HCT116 (cell line): ENCODE results near the gene CRTC3. TPM values are rescaled to one million over a fixed set of nuclear protein-coding genes. Genes with fewer than 3 reads are reported as not detected.

Source experiments
- ATAC-seq: fragments of 200-7000 bp; cut with Tn5 transposase; 2 replicates; pipeline ENCODE4 v1.9.1; 2020; ENCODE audit warnings: mild to moderate bottlenecking, moderate library complexity
- BruUV-seq: library from RNA; stranded (reverse); fragments of 400-500 nt; replicated peaks from 2 replicates; lab custom pipeline; 2021; lab: Mats Ljungman, UMichigan
- CTCF ChIA-PET: fragments of 300-600 bp; sonication (Branson Sonifier 250); formaldehyde crosslinking; loops from one replicate; lab custom pipeline; 2021; ENCODE audit warnings: antibody characterized with exemption; lab: Charles Lee
- POLR2A ChIA-PET: fragments of 300-600, 350-600 bp; sonication (Branson Sonifier 250); formaldehyde crosslinking; loops from one replicate; lab custom pipeline; 2021; ENCODE audit warnings: antibody characterized with exemption; lab: Charles Lee
- RAD21 ChIA-PET, 2 experiments: fragments of 300-600 bp; sonication (Branson Sonifier 250); formaldehyde crosslinking; loops; one replicate each; lab custom pipeline; 2023; ENCODE audit warnings: low total read pairs in 2 of 2; ENCODE audit not compliant: uncharacterized antibody in 2 of 2, unreplicated experiment in 2 of 2, low non-redundant PET in 1 of 2; lab: Charles Lee
- DNase-seq: peaks from one replicate; pipeline ENCODE4 v3.0.0-alpha.2; 2010; ENCODE audit warnings: low read depth, low spot score
- H2AFZ ChIP-seq: fragments of 200-600 bp; shearing (Covaris generic), sonication (generic); 2 replicates; pipeline ENCODE4 v1.6.1; 2017; ENCODE audit warnings: low read depth, mixed run types, mixed read lengths, antibody characterized with exemption, low read length; ENCODE audit not compliant: poor library complexity, severe bottlenecking
- H3K27ac ChIP-seq: 2 replicates; pipeline ENCODE4 v1.5.1; 2012; ENCODE audit warnings: low read depth, low read length
- H3K27me3 ChIP-seq: fragments of 200-600 bp; sonication (generic); 2 replicates; pipeline ENCODE4 v1.6.1; 2016; ENCODE audit warnings: mixed run types, low read length, mixed read lengths; ENCODE audit not compliant: insufficient read depth
- H3K36me3 ChIP-seq, 2 experiments: fragments of 200-500 bp in 1 of 2; fragments of 200-600 bp in 1 of 2; sonication (Bioruptor generic) in 1 of 2; sonication (generic) in 1 of 2; 2 replicates each; pipeline versions ENCODE4 v1.5.1 to v1.6.1; 2014 to 2016; ENCODE audit warnings: low read length in 2 of 2, inconsistent platforms in 1 of 2, mixed read lengths in 1 of 2, mixed run types in 1 of 2; ENCODE audit not compliant: insufficient read depth in 2 of 2, control insufficient read depth in 1 of 2
- H3K4me1 ChIP-seq, 2 experiments: fragments of 200-600 bp in 1 of 2; sonication (generic) in 1 of 2; 2 replicates each; pipeline versions ENCODE4 v1.5.1 to v1.6.1; 2012 to 2017; ENCODE audit warnings: low read length in 2 of 2, inconsistent platforms in 1 of 2, mild to moderate bottlenecking in 1 of 2, mixed read lengths in 1 of 2, mixed run types in 1 of 2, moderate library complexity in 1 of 2; ENCODE audit not compliant: insufficient read depth in 2 of 2, control insufficient read depth in 1 of 2
- H3K4me2 ChIP-seq: fragments of 200-600 bp; sonication (generic); 2 replicates; pipeline ENCODE4 v1.6.1; 2017; ENCODE audit warnings: mixed run types, low read length, mixed read lengths
- H3K4me3 ChIP-seq, 2 experiments: fragments of 200-600 bp in 1 of 2; sonication (generic) in 1 of 2; replicated peaks in 1 of 2; 2 replicates each; pipeline ENCODE4 v1.5.1; 2011 to 2016; ENCODE audit warnings: low read length in 2 of 2, control low read depth in 1 of 2, low read depth in 1 of 2, mild to moderate bottlenecking in 1 of 2, mixed read lengths in 1 of 2, mixed run types in 1 of 2
- H3K79me2 ChIP-seq: fragments of 200-600 bp; sonication (generic); 2 replicates; pipeline ENCODE4 v1.6.1; 2017; ENCODE audit warnings: mild to moderate bottlenecking, mixed run types, low read length, moderate library complexity, mixed read lengths; ENCODE audit not compliant: insufficient read depth
- H3K9ac ChIP-seq: fragments of 200-600 bp; sonication (generic); 2 replicates; pipeline ENCODE4 v1.6.1; 2016; ENCODE audit warnings: low read length, mixed read lengths
- H3K9me2 ChIP-seq: fragments of 200-600 bp; sonication (generic), shearing (Covaris generic); 2 replicates; pipeline ENCODE4 v1.6.1; 2017; ENCODE audit warnings: mixed run types, mild to moderate bottlenecking, moderate library complexity; ENCODE audit not compliant: insufficient read depth
- H3K9me3 ChIP-seq, 2 experiments: fragments of 200-500 bp in 1 of 2; fragments of 200-600 bp in 1 of 2; sonication (Bioruptor generic) in 1 of 2; sonication (generic) in 1 of 2; 2 replicates each; pipeline ENCODE4 v1.6.1; 2014 to 2017; ENCODE audit warnings: low read length in 2 of 2, mixed read lengths in 2 of 2, inconsistent platforms in 1 of 2, low read depth in 1 of 2, mild to moderate bottlenecking in 1 of 2, mixed run types in 1 of 2, moderate library complexity in 1 of 2; ENCODE audit not compliant: control insufficient read depth in 1 of 2, insufficient read depth in 1 of 2
- H4K20me1 ChIP-seq: fragments of 200-600 bp; sonication (generic), shearing (Covaris generic); 2 replicates; pipeline ENCODE4 v1.6.1; 2017; ENCODE audit warnings: mixed run types, mild to moderate bottlenecking, moderate library complexity; ENCODE audit not compliant: insufficient read depth
- CEBPB ChIP-seq: IDR thresholded peaks from 2 replicates; pipeline ENCODE4 v1.6.1; 2012; ENCODE audit warnings: low read depth
- EGR1 ChIP-seq: IDR thresholded peaks from 2 replicates; pipeline ENCODE4 v1.6.1; 2012; ENCODE audit warnings: low read depth
- EZH2phosphoT487 ChIP-seq: fragments of 200-600 bp; IDR thresholded peaks from 2 replicates; pipeline ENCODE4 v1.6.1; 2018; ENCODE audit warnings: antibody characterized with exemption, borderline replicate concordance
- JUND ChIP-seq: IDR thresholded peaks from 2 replicates; pipeline ENCODE4 v1.6.1; 2012
- RAD21 ChIP-seq: IDR thresholded peaks from 2 replicates; pipeline ENCODE4 v1.6.1; 2012; ENCODE audit warnings: low read depth, mild to moderate bottlenecking
- REST ChIP-seq: IDR thresholded peaks from 2 replicates; pipeline ENCODE4 v1.6.1; 2012; ENCODE audit warnings: low read depth
- SIN3A ChIP-seq: IDR thresholded peaks from 2 replicates; pipeline ENCODE4 v1.6.1; 2012; ENCODE audit warnings: low read depth
- YY1 ChIP-seq: IDR thresholded peaks from 2 replicates; pipeline ENCODE4 v1.6.1; 2011; ENCODE audit warnings: low read length, low read depth, moderate library complexity, mild to moderate bottlenecking; ENCODE audit not compliant: insufficient replicate concordance; ENCODE audit errors: extremely low read depth
- ZFX ChIP-seq: fragments of 450-650 bp; IDR thresholded peaks from 2 replicates; pipeline ENCODE4 v1.6.1; 2017
- ZNF274 ChIP-seq: fragments of 200-500 bp; sonication (Bioruptor generic); IDR thresholded peaks from 2 replicates; pipeline ENCODE4 v1.6.1; 2014; ENCODE audit warnings: mild to moderate bottlenecking, low read depth, low read length, inconsistent platforms
- intact Hi-C: fragments of 100-400 bp; cut with micrococcal nuclease; formaldehyde crosslinking; loops from 2 replicates; pipeline ENCODE4 v1.10.0; 2022
- total RNA-seq: library from RNA; stranded (reverse); gene quantifications from one replicate; pipeline ENCODE4 v1.2.1, GENCODE V29; 2021; ENCODE audit not compliant: unreplicated experiment

The CRTC3 gene
- total RNA-seq, 1 experiment from 2014 or later, result 20.7 TPM

GRCh38 chr15:90552929-90553211 lies 23.1 kb downstream of the CRTC3 start:
- H3K4me3 ChIP-seq, result no peak overlapping the region
- no peak overlapping the region for H3K9ac ChIP-seq
- BruUV-seq, result no TSS peak
- no peak overlapping the region for H3K27ac ChIP-seq
- H3K79me2 ChIP-seq, result peaks cover 18% of the 10 kb centered on the region
- intact Hi-C loops, result no loop called here
- no peaks in the 10 kb centered on the region; a peak in 1 of 4 replicates for H3K36me3 ChIP-seq
- TF ChIP-seq RAD21 (no peak), CEBPB (no peak), REST (no peak), ZNF274 (no peak), JUND (no peak), EGR1 (no peak), ZFX (no peak), EZH2phosphoT487 (no peak), SIN3A (no peak), YY1 (no peak)
- TF ChIP-seq, all 23 proteins: peak for 0
- H2AFZ ChIP-seq, result no peak overlapping the region
- no peaks in the 10 kb centered on the region for H3K9me2 ChIP-seq
- CTCF ChIA-PET, result no interaction called here
- POLR2A ChIA-PET, result no interaction called here
- no peaks in the 10 kb centered on the region for H3K9me3 ChIP-seq
- DNase-seq (no peak), ATAC-seq (no peak)
- H3K4me2 ChIP-seq, result no peak overlapping the region
- no peaks in the 10 kb centered on the region for H3K4me1 ChIP-seq
- H3K27me3 ChIP-seq, result no peaks in the 10 kb centered on the region
- RAD21 ChIA-PET, result no interaction called here
- no peaks in the 10 kb centered on the region for H4K20me1 ChIP-seq
